HG02798 (cell line): ENCODE data around the gene PSMC5.
"Not testable (repeated sequence)": the region's sequence is repeated elsewhere in the genome, so short reads cannot be mapped to it uniquely, and the experiment has no call there.

Source experiments
- ATAC-seq: cut with Tn5 transposase; IDR thresholded peaks from one replicate; pipeline ENCODE4 v1.9.1; 2021; ENCODE audit warnings: mild to moderate bottlenecking; ENCODE audit not compliant: unreplicated experiment, poor library complexity

Gene PSMC5

GRCh38 chr17:63859257-63859656 lies 32.0 kb downstream of the PSMC5 start:
- ATAC-seq: no peak

- not testable (repeated sequence) for ATAC-seq
Observed at GRCh38 chr17:63866625-63867024, 39.4 kb downstream of the PSMC5 start.

- not testable (repeated sequence) for ATAC-seq
Observed at GRCh38 chr17:63869491-63870291, 42.5 kb downstream of the PSMC5 start.

GRCh38 chr17:63870292-63870665 lies 43.0 kb downstream of the PSMC5 start:
- ATAC-seq: not testable (repeated sequence)

GRCh38 chr17:63871646-63872365 lies 44.6 kb downstream of the PSMC5 start:
- ATAC-seq: not testable (repeated sequence)

- not testable (repeated sequence) for ATAC-seq
Observed at GRCh38 chr17:63873577-63873976, 46.3 kb downstream of the PSMC5 start, which contains the start of gene CSH2. Gene CSH2, minus strand, starts transcription at chr17:63873677. Its CDS starts 63 bp downstream, at chr17:63873614.

GRCh38 chr17:63874061-63874626 lies 46.9 kb downstream of the PSMC5 start:
- ATAC-seq: not testable (repeated sequence)

- ATAC-seq: not testable (repeated sequence)
Observed at GRCh38 chr17:63874693-63875092, 47.5 kb downstream of the PSMC5 start.

- not testable (repeated sequence) for ATAC-seq
Observed at GRCh38 chr17:63878413-63878812, 51.2 kb downstream of the PSMC5 start.

- ATAC-seq: no peak
Observed at GRCh38 chr17:63880706-63881105, 53.5 kb downstream of the PSMC5 start.

GRCh38 chr17:63881337-63881736 lies 54.1 kb downstream of the PSMC5 start:
- not testable (repeated sequence) for ATAC-seq
